Progenitor cell of endocrine pancreas (in vitro differentiated cells): ENCODE measurements around the gene UBLCP1. TPM values are rescaled to one million over a fixed set of nuclear protein-coding genes. Genes with fewer than 3 reads are reported as not detected.
"Not testable (repeated sequence)": the region's sequence is repeated elsewhere in the genome, so short reads cannot be mapped to it uniquely, and the experiment has no call there.

Experiments used
- DNase-seq: peaks from one replicate; pipeline ENCODE4 v3.0.0; 2021; ENCODE audit warnings: low spot score; ENCODE audit not compliant: unreplicated experiment
- H3K27ac Mint-ChIP-seq: 2 replicates; pipeline ENCODE4 v1.8.0; 2021; ENCODE audit warnings: mild to moderate bottlenecking, moderate library complexity, mixed read lengths
- H3K27me3 Mint-ChIP-seq: 2 replicates; pipeline ENCODE4 v1.8.0; 2021; ENCODE audit warnings: mixed read lengths
- H3K36me3 Mint-ChIP-seq: 2 replicates; pipeline ENCODE4 v1.8.0; 2022; ENCODE audit warnings: mixed read lengths; ENCODE audit not compliant: insufficient read depth
- H3K4me1 Mint-ChIP-seq: 2 replicates; pipeline ENCODE4 v1.8.0; 2021; ENCODE audit warnings: low read depth, mixed read lengths
- H3K4me3 Mint-ChIP-seq: 2 replicates; pipeline ENCODE4 v1.8.0; 2021; ENCODE audit warnings: low read depth, mild to moderate bottlenecking, moderate library complexity, mixed read lengths
- H3K9me3 Mint-ChIP-seq: 2 replicates; pipeline ENCODE4 v1.8.0; 2021; ENCODE audit warnings: low read depth, mixed read lengths
- CTCF ChIP-seq: fragments of 200-600 bp; sonication (generic); IDR thresholded peaks from one replicate; pipeline ENCODE4 v1.5.0; 2021; ENCODE audit warnings: antibody characterized with exemption, mild to moderate bottlenecking; ENCODE audit not compliant: unreplicated experiment
- total RNA-seq: library from RNA; stranded (reverse); gene quantifications from 2 replicates; pipeline ENCODE4 v1.2.1, GENCODE V29; 2021

Gene UBLCP1
- total RNA-seq, 1 donor from 2014 or later, result 29.7 TPM

- H3K27me3 Mint-ChIP-seq, result peaks cover 34% of the 10 kb centered on the region
- no peaks in the 10 kb centered on the region for H3K9me3 Mint-ChIP-seq
- no peak for TF ChIP-seq CTCF
- H3K4me3 Mint-ChIP-seq, result no peak overlapping the region
- no peaks in the 10 kb centered on the region for H3K36me3 Mint-ChIP-seq
- H3K4me1 Mint-ChIP-seq, result no peaks in the 10 kb centered on the region
- DNase-seq, result no peak
- no peak overlapping the region for H3K27ac Mint-ChIP-seq
Measured at GRCh38 chr5:159249158-159249557, 13.9 kb upstream of the UBLCP1 start.

GRCh38 chr5:159252195-159252594, 10.9 kb upstream of the UBLCP1 start:
- H3K9me3 Mint-ChIP-seq, result no peaks in the 10 kb centered on the region
- DNase-seq, result no peak
- H3K27ac Mint-ChIP-seq, result no peak overlapping the region
- no peak for TF ChIP-seq CTCF
- peaks cover 52% of the 10 kb centered on the region for H3K27me3 Mint-ChIP-seq
- no peak overlapping the region for H3K4me3 Mint-ChIP-seq
- H3K36me3 Mint-ChIP-seq, result no peaks in the 10 kb centered on the region
- no peaks in the 10 kb centered on the region for H3K4me1 Mint-ChIP-seq

- H3K4me3 Mint-ChIP-seq, result no peak overlapping the region
- no peak overlapping the region for H3K27ac Mint-ChIP-seq
- H3K9me3 Mint-ChIP-seq, result no peaks in the 10 kb centered on the region
- no peaks in the 10 kb centered on the region for H3K4me1 Mint-ChIP-seq
- H3K36me3 Mint-ChIP-seq, result peaks cover 1% of the 10 kb centered on the region
- no peak for TF ChIP-seq CTCF
- DNase-seq, result no peak
- peaks cover 59% of the 10 kb centered on the region for H3K27me3 Mint-ChIP-seq
Measured at GRCh38 chr5:159257007-159257406, 6.1 kb upstream of the UBLCP1 start.

GRCh38 chr5:159257629-159258283, 5.3 kb upstream of the UBLCP1 start:
- peaks cover 2% of the 10 kb centered on the region for H3K36me3 Mint-ChIP-seq
- peaks cover 2% of the 10 kb centered on the region for H3K4me1 Mint-ChIP-seq
- no peak for DNase-seq
- no peak for TF ChIP-seq CTCF
- H3K4me3 Mint-ChIP-seq, result no peak overlapping the region
- no peaks in the 10 kb centered on the region for H3K9me3 Mint-ChIP-seq
- peaks cover 60% of the 10 kb centered on the region for H3K27me3 Mint-ChIP-seq
- H3K27ac Mint-ChIP-seq, result no peak overlapping the region

DNA sequence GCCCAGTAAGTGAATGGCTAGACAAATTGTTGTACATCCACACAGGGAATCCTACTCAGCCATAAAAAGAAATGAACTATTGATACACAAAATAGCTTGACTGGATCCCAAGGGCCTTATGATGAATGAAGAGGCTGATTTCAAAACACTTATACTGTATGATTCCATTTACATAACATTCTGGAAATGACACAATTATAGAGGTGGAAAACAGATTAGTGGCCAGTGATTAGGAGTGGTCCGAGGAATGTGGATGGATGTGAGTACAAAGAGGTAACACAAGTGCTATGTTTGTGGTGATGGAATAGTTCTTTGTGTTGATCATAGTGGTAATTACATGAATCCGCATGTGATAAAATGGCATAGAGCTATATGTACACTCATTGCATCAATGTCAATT, 4.7 kb upstream of the UBLCP1 start:
- peaks cover 60% of the 10 kb centered on the region for H3K27me3 Mint-ChIP-seq

DNA sequence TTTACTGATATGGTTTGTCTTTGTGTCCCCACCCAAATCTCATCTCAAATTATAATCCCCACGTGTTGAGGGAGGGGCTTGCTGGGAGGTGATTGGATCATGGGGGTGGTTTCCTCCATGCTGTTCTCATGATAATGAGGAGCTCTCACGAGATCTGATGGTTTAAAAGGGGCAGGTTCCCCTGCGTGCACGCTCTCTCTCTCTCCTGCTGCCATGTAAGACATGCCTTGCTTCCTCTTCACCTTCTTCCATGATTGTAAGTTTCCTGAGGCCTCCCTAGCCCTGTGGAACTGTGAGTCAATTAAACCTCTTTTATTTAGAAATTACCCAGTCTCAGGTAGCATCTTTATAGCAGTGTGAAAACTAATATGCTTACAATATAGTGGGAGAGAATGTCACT, 2.9 kb upstream of the UBLCP1 start:
- not testable (repeated sequence) for H3K4me3 Mint-ChIP-seq, H3K9me3 Mint-ChIP-seq, DNase-seq, H3K36me3 Mint-ChIP-seq, H3K4me1 Mint-ChIP-seq, H3K27ac Mint-ChIP-seq
- peaks cover 53% of the 10 kb centered on the region for H3K27me3 Mint-ChIP-seq

More for the DNA sequence above, 4.7 kb upstream of the UBLCP1 start:
- Mint-ChIP-seq H3K27ac (no peak overlapping the region), H3K4me1 (peaks cover 2% of the 10 kb centered on the region), H3K4me3 (no peak overlapping the region), H3K36me3 (peaks cover 2% of the 10 kb centered on the region), H3K9me3 (no peaks in the 10 kb centered on the region)
- DNase-seq, result no peak
- no peak for TF ChIP-seq CTCF
